ENCODE measurements around the gene KAT2A.

The KAT2A gene

DNA sequence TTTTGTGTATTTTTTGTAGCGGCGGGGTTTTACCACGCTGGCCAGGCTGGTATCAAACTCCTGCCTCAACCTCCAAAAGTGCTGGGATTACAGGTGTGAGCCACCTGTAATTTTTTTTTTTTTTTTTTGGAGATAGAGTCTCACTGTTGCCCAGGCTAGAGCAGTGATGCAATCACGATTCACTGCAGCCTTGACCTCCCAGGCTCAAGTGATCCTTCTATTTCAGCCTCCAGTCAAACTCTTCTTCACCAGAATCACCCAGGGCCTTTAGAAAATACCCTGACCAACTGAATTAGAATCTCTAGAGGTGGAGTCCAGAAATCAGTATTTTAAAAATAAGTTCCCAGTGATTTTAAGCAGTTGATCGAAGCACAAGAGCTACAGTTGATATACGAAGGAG is 14.0 kb upstream of the KAT2A start:
- DNase-seq: no peak

DNA sequence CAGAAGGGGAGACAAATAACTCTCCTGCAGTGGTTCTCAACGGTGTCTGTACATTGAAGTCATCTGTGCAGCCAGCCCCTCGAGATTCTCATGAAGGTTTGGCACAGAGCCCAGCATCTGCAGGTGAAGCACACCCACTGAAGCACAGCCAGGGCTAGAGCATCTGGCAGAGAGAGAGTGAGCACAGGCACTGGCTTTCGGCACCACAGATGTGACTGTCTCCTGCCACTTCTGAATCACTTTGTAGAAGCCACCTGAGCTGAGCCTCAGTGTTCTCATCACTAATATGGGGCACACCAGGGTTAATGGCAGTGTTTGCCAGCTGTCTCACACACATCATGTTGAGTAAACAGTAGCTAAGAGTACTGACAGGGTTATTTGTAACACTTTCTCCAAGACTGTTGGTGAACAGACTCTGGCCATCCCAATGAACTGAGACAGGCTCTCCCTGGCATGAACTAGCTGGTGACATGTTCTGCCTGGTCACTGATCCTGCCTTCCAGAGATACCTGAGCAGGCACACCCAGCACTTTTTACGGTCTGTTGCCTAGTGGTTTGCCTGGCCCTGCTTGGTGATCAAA is 12.4 kb upstream of the KAT2A start:
- DNase-seq: peak; percentile 42

DNA sequence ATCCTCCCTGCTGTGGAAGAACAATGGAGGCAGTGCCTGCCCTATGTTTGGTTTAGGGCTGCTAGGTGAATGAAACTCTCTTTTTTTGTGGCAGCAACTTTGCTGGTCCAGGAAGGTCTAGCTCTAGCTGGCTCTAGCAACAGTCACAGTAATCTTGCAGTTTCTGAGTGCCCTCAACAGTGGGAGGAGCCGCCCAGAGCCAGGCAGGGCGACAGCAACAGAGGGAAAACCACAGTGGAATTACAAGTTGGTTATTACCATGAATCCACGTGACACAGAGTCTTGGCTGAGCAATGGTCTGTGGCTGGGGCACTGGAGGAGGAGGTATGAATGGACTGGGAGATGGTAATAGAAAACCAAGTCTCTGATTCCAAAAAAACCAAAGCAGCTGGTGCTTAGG is 11.8 kb upstream of the KAT2A start:
- DNase-seq: no peak

DNA sequence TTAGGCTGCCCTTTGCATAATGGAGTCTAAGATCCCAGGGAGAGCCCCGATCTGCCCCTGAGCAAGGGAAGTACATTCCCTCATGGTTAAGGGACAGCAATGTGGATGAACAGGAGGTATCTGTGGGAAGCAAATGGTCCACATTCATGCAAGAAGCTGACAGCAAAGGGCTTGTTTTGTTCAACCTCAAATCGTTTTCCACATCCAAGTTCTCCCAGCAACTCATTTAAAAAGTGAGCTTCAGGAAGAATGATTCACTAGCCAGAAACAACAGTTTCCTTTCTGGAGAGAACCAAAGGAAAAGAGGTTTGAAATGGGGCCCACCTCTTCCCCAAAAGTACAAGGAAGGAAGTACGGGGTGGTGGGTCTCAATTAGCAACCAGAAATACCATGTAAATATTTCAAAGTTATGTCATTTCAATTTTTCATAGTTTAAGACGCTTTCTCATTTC is 10.8 kb upstream of the KAT2A start:
- DNase-seq: no peak

DNA sequence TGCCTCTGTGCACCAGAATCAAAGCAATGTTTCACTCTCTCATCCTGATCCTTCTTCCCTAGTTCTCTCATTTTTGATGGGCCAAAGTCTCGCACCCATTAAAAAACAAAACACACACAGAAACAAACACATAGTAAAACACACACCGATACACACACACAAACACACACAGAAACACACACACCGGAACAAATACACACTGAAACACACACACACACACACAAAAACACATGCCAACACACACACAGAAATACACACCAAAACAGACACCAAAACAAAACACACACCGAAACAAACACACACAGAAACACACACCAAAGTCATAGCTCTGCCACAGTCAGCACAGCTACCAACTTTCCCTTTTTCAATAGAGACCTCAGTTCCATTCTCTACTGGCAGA is 10.1 kb upstream of the KAT2A start:
- no peak for DNase-seq

DNA sequence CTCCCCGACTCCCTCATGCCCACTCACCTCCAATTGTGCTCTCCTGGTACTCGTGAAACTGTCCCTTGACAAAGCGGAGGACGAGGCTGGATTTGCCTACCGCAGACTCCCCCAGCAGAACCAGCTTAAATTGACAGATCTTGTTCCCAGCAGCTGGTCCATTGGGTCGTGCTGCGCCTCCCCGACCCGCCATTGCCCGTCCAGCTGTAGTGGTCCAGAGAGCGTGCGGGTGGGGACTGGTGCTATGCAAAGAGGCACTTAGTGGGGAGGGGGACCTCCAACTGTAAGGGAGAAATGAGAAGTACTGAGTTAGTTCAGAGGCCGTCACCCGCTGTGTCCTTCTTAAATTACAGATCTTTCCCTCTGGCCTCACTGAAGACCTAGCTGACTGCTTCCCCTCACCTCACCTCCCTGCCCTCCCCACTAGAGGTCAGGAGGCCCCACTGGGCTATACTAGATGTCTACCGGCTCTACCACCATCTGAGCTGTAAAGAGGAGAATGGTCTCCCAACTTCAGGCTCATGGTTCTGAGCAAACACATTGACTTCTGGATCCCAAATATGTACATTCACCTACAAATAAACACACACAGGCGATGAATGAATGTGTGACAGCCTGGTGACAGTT is 9.3 kb upstream of the KAT2A start:
- DNase-seq: no peak

DNA sequence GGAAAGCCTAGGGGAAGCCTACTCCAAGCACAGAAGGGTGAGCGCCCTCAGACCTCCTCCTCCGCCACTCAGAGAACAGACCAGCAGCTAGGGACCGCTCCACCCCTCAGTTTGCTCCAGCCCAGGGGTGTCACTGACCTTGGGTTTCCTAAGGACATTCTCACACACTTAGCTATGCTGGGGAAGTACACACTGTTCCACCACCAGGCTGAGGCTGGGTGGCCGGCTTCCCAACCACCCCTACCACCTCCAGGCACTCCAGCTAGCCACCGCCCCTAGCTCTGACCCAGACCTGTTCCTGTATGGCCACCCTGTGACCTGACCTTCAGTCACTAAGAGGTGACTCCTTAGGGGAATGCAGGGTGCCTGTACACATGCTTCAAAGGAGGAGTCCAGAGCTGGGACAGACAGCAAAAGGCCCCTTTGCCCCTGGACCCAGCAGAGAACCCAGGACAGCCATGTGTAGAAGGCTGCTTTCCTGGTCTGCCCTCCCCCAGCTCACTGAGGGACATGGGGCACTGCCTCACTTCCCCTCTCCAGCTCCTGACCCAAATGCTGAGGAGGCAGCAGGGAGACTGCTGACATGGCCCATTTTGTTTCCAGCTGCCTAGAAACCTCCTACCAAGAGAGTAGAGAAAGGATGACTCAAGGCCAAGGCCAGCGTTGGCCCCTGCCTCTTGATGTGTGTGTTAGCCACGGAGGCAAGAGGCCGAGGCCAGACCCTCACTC is 8.1 kb upstream of the KAT2A start:
- no peak for DNase-seq

DNA sequence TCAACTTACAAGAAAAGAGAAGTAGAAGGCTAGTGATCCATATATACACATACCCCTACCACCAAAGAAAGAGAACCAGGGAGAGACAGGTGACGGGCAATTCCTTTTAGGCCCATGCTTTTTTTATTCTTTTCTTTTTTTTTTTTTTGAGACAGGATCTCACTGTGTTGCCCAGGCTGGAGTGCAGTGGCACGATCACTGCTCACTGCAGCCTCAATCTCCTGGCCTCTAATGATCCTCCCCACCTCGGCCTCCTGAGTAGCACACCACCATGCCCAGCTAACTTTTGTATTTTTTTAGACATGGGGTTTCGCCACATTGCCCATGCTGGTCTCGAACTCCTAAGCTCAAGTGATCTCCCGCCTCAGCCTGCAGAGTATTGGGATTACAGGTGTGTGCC is 6.2 kb upstream of the KAT2A start:
- DNase-seq: no peak

DNA sequence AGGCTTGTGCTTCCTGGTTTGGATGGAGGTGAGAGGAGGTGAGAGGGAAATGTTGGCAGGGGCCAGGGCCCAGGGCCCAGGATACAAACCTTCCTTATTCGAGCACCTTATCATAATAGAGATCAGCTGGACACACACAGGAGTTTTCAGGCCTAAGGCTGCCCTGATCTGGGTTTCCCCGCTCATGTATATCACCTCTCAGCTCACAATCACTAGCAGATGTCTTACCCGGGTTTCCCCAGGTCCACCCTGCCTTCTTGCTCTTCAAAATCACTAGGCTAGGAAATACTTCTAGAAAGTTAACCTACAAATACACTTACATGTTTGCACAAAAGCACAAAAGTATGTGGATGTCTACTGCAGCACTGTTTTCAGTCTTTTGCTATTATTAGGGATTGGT is 5.7 kb upstream of the KAT2A start:
- DNase-seq: no peak

DNA sequence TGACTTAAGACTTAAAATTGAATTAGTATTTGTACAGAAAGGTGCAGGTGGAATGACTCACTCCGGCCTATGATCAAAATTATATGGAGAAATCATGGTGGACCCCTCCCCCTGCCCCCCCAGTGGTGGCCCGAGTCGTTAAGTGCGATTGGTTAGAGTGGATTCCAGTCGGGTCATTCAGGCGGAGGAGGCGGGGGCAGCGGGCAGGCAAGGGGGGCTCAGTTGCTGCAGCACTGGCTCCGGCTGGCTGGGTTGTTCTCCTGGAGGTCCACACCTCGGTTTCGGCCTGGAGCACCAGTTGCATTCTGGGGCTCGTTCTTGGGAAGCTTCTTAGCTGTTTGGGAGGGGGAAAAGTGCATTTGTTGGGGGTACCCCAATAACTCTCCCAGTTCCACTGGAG is 4.4 kb upstream of the KAT2A start:
- no peak for DNase-seq

DNA sequence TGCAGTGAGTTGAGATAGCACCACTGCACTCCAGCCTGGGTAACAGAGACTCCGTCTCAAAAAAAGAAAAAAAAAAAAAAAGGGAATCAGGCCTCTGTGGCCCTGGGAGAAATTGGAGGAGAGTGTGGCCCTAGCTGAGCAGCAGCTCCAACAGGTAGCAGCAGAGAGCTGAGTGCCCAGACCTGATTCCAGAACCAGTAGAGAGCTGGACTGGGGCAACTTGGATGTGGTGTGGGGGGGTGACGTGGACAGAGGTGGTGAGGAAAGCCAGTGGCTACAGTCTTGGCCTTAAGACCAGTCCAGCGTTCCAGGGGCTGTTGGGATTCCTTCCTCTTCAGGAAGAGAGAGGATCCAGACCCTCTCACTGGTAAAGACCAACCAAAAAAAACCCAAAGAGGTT is 3.1 kb upstream of the KAT2A start:
- no peak for DNase-seq

DNA sequence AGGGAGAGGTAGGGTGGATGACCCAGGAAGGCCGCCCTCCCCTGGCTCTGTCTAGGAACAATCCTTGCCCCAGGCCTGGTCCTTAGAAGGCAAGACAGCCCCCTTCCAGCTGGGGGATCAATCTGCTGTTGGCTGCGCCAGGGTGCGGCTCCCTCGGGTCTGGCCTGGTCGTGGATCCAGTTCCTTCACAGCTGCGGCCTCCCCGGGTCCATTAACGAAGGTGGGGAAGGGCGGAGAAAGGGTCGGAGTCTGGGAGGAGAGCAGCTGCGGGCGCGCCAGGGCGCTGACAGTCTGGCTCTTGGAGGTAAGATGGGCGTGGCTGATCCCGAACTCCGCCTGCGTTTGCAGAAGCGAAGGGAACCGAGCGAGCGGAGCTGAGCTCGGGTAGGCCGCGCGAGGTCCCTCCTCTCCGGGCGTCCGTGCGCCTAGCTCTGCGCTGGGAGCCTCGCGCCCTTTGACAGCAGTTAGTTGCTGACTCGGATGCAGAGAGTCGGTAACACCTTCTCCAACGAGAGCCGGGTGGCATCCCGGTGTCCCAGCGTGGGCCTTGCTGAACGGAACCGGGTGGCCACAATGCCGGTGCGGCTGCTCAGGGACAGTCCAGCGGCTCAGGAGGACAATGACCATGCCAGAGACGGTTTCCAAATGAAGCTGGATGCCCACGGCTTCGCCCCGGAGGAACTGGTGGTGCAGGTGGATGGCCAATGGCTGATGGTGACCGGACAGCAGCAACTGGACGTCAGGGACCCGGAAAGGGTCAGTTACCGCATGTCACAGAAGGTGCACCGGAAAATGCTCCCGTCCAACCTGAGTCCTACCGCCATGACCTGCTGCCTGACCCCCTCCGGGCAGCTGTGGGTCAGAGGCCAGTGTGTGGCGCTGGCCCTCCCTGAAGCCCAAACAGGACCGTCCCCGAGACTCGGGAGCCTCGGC is 1.5 kb upstream of the KAT2A start, which contains the start of gene HSPB9:
HSPB9 (plus strand) TSS at position 434 of the 933 bp plus-strand sequence; CDS start at position 481, 47 bp downstream.
- DNase-seq: no peak

DNA sequence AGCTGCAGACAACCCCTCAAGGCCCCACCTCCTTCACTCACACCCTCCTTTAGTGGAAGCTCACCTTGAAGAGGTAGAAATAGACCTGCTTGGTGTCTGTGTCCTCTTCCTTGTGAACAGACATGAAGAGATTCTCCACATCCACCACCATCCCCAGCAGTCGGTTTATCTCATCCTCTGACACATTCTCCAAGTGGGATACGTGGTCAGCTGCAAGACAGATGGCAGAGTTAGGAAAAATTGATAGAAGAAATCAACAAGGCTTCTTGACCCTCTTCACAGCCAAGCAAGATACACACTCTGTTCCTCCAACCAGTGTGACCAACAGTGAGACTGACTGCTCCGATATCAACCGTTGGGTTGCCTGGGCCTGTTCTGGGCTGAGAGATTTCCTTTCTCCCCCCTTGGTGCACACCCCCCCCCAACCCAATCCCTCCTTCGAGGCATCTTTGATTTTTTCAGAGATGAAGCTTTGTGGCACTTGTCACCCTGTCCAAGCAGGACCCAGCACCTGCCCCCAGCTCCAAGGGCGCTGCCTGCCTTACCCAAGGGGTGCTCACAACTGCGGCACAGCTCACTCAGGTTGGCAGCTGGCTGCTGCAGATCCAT is 902 bp downstream of the KAT2A start:
- no peak for DNase-seq

DNA sequence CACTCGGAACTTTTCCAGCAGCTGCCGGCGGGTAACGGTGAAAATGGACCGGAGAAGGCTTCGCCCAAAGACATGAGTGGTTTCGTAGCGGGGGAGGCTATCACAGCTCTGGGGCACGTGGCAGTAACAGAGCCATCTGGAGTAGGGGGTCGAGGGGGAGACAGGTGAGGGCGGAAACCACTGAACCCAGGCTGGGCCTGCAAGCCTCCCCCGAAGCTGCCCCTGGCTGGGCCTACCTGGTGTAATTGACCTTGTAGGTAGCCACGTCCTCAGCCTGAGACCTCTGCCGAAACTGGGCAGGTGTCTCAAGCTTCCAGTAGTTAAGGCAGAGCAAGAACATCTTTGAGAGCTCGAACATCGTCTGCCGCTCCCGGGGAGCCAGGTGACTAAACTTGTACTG is 1.9 kb downstream of the KAT2A start:
- no peak for DNase-seq

DNA sequence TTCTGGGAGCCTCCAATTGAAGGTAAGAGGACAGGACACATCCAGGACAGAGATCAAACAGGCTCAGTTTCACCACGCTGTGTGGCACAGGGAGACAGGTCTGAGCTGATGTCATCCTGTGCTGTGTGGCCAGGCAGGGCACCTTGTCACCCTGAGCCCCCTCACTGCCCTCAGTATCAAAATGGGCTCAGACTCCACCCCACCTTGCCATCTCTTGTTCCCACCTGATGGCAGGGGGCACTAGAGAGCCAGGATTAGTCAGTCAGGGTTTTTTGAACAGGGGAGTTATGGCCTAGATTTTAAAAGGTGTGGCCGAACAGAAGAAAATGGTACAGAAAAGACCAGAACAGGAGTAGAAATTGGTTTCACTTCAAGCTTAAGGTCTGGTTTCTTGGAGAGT is 2.6 kb downstream of the KAT2A start:
- DNase-seq: peak; percentile 49

DNA sequence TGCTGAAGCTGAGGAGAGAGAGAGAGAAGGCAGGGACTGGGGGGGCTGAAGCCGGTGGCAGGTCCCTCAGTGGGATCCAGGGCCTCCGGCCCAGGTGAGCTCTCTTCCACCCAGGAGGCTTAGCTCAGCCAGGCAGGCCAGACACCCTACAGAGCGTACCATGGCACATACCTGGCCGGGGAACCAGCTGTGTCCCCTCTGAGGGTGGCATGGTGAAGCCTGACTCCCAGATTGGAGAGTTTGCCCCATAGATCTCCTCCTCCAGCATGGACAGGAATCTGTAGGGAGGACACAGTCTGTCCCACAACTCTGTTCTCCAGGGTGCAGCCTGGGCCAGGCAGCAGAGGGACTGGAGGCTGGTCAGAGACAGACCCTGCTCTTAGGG is 3.0 kb downstream of the KAT2A start:
- no peak for DNase-seq

DNA sequence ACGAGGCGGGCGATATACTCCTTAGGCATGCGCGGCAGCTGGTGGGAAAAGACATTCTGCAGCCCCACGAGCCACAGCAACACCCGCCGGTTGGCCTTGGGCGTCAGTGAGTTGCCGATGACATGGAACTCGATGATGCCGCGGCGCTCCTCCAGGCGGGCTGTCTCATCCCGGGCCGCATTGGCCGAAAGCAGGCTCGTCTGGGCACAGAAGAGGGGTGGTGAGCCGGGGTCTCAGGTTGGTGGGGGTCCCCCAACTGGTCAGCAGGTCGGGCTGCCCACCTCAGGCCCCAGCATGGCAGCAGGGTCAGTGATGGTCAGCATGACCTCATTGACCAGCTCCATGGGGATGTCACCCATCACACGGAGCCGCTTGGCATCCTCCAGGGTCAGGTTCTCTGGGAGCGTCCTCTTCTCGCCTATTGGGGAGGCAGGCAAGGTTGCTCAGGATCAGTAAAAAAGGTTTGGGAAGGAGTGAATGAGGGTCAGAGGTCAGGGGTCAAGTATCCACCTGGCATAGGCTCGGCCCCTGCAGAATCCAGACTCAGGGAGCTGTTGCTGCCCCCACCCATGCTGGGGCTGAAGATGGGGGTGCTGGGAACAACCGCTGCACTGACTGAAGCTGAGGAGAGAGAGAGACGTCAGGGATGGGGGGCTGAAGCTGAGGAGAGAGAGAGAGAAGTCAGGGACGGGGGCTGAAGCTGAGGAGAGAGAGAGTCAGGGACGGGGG is 3.6 kb downstream of the KAT2A start:
- no peak for DNase-seq

DNA sequence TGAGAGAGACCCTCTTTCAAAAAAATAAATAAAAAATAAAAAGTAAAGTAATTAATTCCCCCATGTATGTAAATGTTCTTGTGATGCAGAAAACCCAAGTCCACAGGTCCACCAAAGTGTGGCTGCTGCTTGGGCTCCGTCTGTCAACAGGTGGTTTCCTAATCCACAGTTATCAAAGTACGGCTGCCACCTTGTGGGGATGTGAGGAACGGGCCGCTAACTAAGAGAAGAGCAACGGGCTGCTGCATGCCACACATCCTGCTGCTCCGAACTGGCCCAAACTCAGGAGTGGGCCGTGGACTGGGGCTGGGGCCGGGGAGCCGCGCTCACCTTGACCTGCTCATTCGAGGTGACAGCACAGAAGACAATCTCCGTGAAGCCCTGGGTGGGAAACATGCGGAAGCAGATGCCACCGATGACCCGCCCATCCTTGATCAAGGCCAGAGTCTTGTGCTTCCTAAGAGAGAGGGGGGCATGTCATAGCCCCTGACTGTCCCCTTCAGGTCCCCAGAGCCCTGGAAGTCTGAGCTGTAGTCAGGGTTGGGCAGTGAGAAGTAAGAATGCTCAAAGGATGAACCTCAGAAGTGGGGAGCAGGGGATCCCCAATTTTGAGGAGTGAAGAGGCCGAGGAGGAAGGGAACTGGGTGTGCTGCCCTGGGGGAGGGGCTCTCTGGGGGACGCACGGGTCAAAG is 4.3 kb downstream of the KAT2A start:
- peak; percentile 83 for DNase-seq

DNA sequence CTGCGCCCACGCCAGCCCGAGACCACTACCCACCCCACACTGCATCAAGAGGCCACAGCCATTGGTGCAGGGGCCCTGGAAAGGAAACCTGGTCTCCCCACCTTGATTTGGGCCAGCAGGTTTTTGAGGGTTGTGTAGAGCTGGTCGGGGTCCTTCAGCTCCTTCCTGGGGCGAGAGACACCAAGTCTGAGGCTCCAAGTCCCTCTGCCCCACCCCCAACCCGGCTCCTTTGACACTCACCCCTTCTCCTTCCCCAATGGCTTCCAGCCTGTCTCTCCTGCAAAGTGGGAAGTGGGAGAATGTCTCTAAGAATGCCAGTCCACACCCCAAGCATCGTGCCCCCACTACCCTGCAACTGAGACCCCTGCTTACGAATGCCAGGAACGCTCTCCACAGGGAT is 7.0 kb downstream of the KAT2A start:
- no peak for DNase-seq

DNA sequence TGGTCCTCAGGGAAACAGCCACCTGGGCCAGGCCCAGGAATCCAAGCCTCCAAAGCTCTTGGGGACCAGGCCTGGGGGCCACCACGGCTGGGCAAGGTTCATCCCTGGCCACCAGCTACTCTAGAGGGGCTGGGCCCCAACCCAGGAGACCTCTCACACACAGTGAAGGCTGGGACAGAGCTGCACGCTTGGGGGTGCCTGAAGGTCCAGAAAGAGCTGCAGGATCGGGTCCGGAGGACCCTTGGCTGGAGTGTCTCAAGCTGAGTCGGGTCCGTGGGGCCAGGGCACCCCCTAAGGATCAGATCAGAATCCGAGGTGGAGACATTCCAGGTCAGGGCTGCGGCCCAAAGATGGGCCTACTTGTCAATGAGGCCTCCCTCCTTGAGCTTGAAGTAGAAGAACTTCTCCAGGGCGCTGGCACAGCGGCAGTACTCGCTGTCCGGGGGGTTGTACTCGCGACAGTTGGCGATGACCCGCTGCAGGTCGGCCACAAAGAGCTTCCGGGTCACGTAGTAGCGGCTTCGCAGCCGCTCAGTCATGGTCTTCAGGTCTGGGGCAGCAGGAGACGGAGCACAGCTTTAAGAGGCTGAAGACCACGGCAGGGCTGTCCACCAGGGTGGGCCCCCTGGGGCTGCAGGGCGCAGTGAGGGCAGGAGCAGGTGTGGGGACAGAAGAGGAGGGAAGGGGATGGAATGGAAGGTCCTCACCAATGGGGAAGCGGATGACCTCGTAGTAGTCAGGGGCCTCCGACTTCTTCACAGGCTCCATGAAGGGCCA is 7.7 kb downstream of the KAT2A start:
- DNase-seq: no peak
